Vagina (tissue), 2 donors: ENCODE data around the gene ANO1.

Experiments
- CTCF ChIP-seq, 3 experiments: fragments of 450-650 bp in 2 of 3; fragments of 200-600 bp in 1 of 3; sonication (generic) in 1 of 3; IDR thresholded peaks; one replicate each; pipeline ENCODE4 v1.5.1; 2017 to 2019; ENCODE audit warnings: antibody characterized with exemption in 3 of 3, mild to moderate bottlenecking in 2 of 3, moderate library complexity in 2 of 3
- POLR2A ChIP-seq, 2 donors: fragments of 450-650 bp; IDR thresholded peaks; one replicate each; pipeline ENCODE4 v1.6.1; 2017; ENCODE audit warnings: antibody characterized with exemption in 2 of 2, mild to moderate bottlenecking in 2 of 2, moderate library complexity in 2 of 2

GRCh38 chr11:70139785-70140410 lies 61.8 kb downstream of the ANO1 start:
- TF ChIP-seq CTCF (IDR thresholded peaks at IDR 0.05): no peak
- TF ChIP-seq POLR2A (IDR thresholded peaks at IDR 0.05): no peak
